Measurements from ENCODE around the gene RFX1.
"Not testable (repeated sequence)": the region's sequence is repeated elsewhere in the genome, so short reads cannot be mapped to it uniquely, and the experiment has no call there.

The RFX1 gene

DNA sequence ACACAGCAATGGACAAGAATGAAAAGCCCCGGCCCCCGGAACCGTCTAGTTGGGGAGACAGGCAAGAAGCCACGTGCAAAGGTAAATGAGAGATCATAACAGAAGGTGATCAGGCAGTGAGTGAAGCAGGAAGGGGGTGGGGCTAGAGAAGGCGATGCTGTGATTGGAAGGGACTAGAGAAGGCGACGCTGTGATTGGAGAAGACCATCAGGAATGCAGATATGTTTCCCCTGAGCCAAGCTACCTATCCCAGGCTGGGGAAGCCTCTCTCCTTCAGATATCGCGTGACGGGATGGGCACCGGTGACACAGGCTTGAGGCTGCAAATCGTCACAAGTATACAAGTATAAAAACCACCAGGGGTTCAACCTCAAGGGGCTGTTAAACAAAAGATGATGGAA is 32.0 kb downstream of the RFX1 start:
- H3K36me3 ChIP-seq (ENCODE audit: insufficient read depth, insufficient read length, low read length): peaks cover 49% of the 10 kb centered on the region
- DNase-seq (ENCODE audit: low read depth, low spot score): no peak
- peaks cover 18% of the 10 kb centered on the region for H3K4me1 ChIP-seq (ENCODE audit: insufficient read depth, insufficient read length)
- TF ChIP-seq YY1 (IDR thresholded peaks at IDR 0.05; ENCODE audit: insufficient read depth, insufficient read length) (no peak), SUZ12 (IDR thresholded peaks at IDR 0.05; ENCODE audit: extremely low read depth, insufficient read depth, insufficient read length) (no peak), ZNF274 (IDR thresholded peaks at IDR 0.05; ENCODE audit: low read depth, low read length) (no peak)
- H3K9me3 ChIP-seq (ENCODE audit: insufficient read depth, low read length): no peaks in the 10 kb centered on the region
- no peak overlapping the region for H3K9ac ChIP-seq (ENCODE audit: insufficient read length, low read depth)
- H3K27me3 ChIP-seq (ENCODE audit: insufficient read depth, insufficient read length): no peaks in the 10 kb centered on the region
- no peak overlapping the region for H3K4me3 ChIP-seq (ENCODE audit: insufficient read length, low read depth)

DNA sequence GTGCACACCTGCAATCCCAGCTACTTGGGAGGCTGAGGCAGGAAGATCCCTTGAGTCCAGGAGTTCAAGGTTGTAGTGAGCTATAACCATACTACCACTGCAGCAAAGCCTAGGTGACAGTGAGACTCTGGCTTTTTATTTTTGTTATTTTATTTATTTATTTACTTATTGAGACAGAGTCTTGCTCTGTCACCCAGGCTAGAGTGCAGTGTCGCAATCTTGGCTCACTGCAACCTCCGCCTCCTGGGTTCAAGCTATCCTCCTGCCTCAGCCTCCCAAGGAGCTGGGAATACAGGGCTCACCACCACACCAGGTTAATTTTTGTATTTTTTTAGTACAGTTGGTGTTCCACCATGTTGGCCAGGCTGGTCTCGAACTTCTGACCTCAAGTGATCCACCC is 32.6 kb downstream of the RFX1 start:
- DNase-seq (ENCODE audit: low read depth, low spot score); H3K4me3 ChIP-seq (ENCODE audit: insufficient read length, low read depth); H3K9me3 ChIP-seq (ENCODE audit: insufficient read depth, low read length); H3K27me3 ChIP-seq (ENCODE audit: insufficient read depth, insufficient read length); H3K9ac ChIP-seq (ENCODE audit: insufficient read length, low read depth): not testable (repeated sequence)
- H3K4me1 ChIP-seq (ENCODE audit: insufficient read depth, insufficient read length): peaks cover 18% of the 10 kb centered on the region
- peaks cover 55% of the 10 kb centered on the region for H3K36me3 ChIP-seq (ENCODE audit: insufficient read depth, insufficient read length, low read length)

DNA sequence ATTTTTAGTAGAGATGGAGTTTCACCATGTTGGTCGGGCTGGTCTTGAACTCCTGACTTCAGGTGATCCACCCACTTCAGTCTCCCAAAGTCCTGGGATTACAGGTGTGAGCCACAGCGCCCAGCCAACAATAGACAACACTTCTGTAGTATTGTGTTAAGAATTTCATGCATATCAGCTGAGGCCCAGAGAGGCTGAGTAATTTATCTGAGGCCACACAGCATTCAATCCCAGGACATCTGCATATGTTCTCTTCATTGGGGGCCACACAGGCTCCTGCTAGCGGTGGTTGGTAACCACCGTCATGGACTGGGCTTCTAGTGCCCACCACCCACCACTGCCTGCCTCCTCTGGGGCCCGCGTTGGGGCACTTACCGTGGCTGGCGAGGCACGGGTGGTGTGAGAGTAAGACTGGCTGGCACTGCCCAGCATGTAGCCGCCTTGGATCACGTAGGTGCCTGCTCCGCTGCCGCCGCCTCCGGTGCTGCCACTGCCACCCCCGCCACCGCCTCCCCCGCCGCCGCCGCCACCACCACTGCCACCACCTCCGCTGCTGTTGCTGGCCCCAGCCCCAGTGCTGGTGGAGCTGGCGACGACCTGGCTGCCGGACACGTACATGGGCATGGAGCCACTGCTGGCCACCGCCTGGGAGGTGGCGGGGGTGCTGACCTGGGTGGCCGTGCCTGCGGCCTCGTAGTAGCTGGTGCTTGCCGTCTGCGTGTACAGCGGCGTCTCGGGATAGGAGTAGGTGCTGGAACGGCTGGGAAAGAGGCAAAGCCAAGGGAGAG is 33.6 kb downstream of the RFX1 start:
- Histone ChIP-seq H3K4me1 (ENCODE audit: insufficient read depth, insufficient read length) (peaks cover 11% of the 10 kb centered on the region), H3K9me3 (ENCODE audit: insufficient read depth, low read length) (no peaks in the 10 kb centered on the region), H3K4me3 (ENCODE audit: insufficient read length, low read depth) (no peak overlapping the region), H3K36me3 (ENCODE audit: insufficient read depth, insufficient read length, low read length) (peaks cover 60% of the 10 kb centered on the region), H3K27me3 (ENCODE audit: insufficient read depth, insufficient read length) (no peaks in the 10 kb centered on the region), H3K9ac (ENCODE audit: insufficient read length, low read depth) (no peak overlapping the region)
- TF ChIP-seq YY1 (IDR thresholded peaks at IDR 0.05; ENCODE audit: insufficient read depth, insufficient read length) (no peak), SUZ12 (IDR thresholded peaks at IDR 0.05; ENCODE audit: extremely low read depth, insufficient read depth, insufficient read length) (no peak), ZNF274 (IDR thresholded peaks at IDR 0.05; ENCODE audit: low read depth, low read length) (no peak)
- no peak for DNase-seq (ENCODE audit: low read depth, low spot score)

DNA sequence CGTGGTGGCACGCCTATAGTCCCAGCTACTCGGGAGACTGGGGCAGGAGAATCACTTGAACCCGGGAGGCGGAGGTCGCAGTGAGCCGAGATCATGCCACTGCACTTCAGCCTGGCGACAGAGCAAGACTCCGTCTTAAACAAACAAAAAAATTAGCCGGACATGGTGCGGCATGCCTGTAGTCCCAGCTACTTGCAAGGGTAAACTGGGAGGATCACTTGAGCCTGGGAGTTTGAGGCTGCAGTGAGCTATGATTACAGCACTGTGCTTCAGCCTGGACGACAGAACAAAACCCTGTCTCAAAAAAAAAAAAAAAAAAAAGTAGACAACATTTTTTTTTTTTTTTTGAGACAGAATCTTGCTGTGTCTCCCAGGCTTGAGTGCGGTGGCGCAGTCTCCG is 34.3 kb downstream of the RFX1 start:
- not testable (repeated sequence) for H3K4me3 ChIP-seq (ENCODE audit: insufficient read length, low read depth); DNase-seq (ENCODE audit: low read depth, low spot score); H3K27me3 ChIP-seq (ENCODE audit: insufficient read depth, insufficient read length); H3K9ac ChIP-seq (ENCODE audit: insufficient read length, low read depth); H3K9me3 ChIP-seq (ENCODE audit: insufficient read depth, low read length)
- peaks cover 11% of the 10 kb centered on the region for H3K4me1 ChIP-seq (ENCODE audit: insufficient read depth, insufficient read length)
- peaks cover 65% of the 10 kb centered on the region for H3K36me3 ChIP-seq (ENCODE audit: insufficient read depth, insufficient read length, low read length)

DNA sequence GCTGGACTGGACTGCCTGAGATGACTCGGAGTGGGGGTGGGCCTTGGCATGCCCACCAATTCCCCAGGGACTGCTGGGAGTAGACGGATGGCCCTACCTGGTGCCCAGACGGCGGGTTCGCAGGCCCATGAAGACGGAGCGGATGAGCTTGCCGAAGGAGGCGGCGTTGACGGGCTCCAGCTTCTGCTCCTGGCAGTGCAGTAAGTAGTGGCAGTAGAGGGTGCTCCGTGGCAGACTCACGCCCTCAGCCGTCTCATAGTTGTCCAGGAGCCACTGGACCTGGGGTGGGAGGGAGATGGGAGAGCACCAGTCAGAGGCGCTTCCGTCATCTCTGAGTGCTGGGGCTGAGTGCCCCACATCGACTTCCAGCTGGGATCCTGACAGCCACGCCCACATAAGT is 36.2 kb downstream of the RFX1 start:
- DNase-seq (ENCODE audit: low read depth, low spot score): no peak
- no peak overlapping the region for H3K4me3 ChIP-seq (ENCODE audit: insufficient read length, low read depth)
- peaks cover 70% of the 10 kb centered on the region for H3K36me3 ChIP-seq (ENCODE audit: insufficient read depth, insufficient read length, low read length)
- no peaks in the 10 kb centered on the region for H3K9me3 ChIP-seq (ENCODE audit: insufficient read depth, low read length)
- TF ChIP-seq ZNF274 (IDR thresholded peaks at IDR 0.05; ENCODE audit: low read depth, low read length): no peak
- TF ChIP-seq YY1 (IDR thresholded peaks at IDR 0.05; ENCODE audit: insufficient read depth, insufficient read length): no peak
- TF ChIP-seq SUZ12 (IDR thresholded peaks at IDR 0.05; ENCODE audit: extremely low read depth, insufficient read depth, insufficient read length): no peak
- no peaks in the 10 kb centered on the region for H3K27me3 ChIP-seq (ENCODE audit: insufficient read depth, insufficient read length)
- H3K9ac ChIP-seq (ENCODE audit: insufficient read length, low read depth): peak overlapping the region; percentile 32
- peaks cover 14% of the 10 kb centered on the region for H3K4me1 ChIP-seq (ENCODE audit: insufficient read depth, insufficient read length)

DNA sequence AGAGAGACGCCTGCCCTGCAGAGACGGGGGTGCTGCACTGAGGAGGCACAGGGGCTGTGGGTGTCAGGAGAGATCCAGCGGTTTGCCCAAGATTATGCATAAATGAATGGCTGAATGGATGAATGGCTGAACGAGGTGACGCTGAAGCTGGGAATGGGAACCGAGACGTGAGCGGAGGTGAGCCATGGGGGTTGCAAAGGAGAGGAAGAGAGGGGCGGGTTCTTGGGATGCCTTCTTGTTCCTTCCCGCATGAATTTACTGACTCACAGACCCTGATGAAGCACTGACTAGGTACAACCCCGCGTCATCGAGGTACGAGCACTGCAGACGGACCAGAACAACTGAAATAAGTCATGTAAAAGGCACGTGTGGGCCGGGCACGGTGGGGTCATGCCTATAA is 37.1 kb downstream of the RFX1 start:
- no peak for TF ChIP-seq YY1 (IDR thresholded peaks at IDR 0.05; ENCODE audit: insufficient read depth, insufficient read length)
- Histone ChIP-seq H3K36me3 (ENCODE audit: insufficient read depth, insufficient read length, low read length) (peaks cover 69% of the 10 kb centered on the region), H3K4me3 (ENCODE audit: insufficient read length, low read depth) (no peak overlapping the region), H3K27me3 (ENCODE audit: insufficient read depth, insufficient read length) (no peaks in the 10 kb centered on the region), H3K9me3 (ENCODE audit: insufficient read depth, low read length) (no peaks in the 10 kb centered on the region), H3K4me1 (ENCODE audit: insufficient read depth, insufficient read length) (peaks cover 8% of the 10 kb centered on the region), H3K9ac (ENCODE audit: insufficient read length, low read depth) (peak overlapping the region; percentile 5)
- DNase-seq (ENCODE audit: low read depth, low spot score): no peak

DNA sequence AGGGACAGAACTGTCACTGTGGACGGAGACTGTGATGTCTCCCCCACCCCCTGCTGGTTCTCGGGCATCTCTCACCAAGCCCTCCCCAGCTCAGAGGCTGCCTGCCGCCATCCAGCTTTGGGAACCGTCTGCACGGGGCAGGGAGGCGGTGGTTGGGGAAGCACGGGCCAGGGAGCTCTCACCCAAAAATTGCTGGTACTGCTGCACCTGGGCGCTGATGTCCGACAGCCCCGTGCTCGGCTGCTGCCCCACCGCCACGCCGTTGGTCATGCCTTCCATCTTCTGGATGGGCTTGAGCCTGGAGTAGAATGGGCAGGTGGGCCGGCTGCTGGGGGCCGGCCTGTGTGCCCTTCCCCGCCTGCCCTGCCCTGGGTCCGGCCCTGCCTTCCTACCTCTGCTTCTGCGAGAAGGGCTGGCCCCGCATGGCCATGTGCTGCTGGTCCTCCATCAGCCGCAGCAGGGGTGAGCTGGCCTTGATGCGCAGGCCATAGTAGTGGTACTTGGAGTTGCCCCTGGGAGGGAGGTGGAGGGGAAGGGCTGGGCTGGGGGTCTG is 37.7 kb downstream of the RFX1 start:
- no peak for DNase-seq (ENCODE audit: low read depth, low spot score)
- no peak overlapping the region for H3K4me3 ChIP-seq (ENCODE audit: insufficient read length, low read depth)
- no peaks in the 10 kb centered on the region for H3K27me3 ChIP-seq (ENCODE audit: insufficient read depth, insufficient read length)
- TF ChIP-seq YY1 (IDR thresholded peaks at IDR 0.05; ENCODE audit: insufficient read depth, insufficient read length): no peak
- no peak for TF ChIP-seq SUZ12 (IDR thresholded peaks at IDR 0.05; ENCODE audit: extremely low read depth, insufficient read depth, insufficient read length)
- no peak for TF ChIP-seq ZNF274 (IDR thresholded peaks at IDR 0.05; ENCODE audit: low read depth, low read length)
- no peak overlapping the region for H3K9ac ChIP-seq (ENCODE audit: insufficient read length, low read depth)
- peaks cover 69% of the 10 kb centered on the region for H3K36me3 ChIP-seq (ENCODE audit: insufficient read depth, insufficient read length, low read length)
- peaks cover 7% of the 10 kb centered on the region for H3K4me1 ChIP-seq (ENCODE audit: insufficient read depth, insufficient read length)
- H3K9me3 ChIP-seq (ENCODE audit: insufficient read depth, low read length): no peaks in the 10 kb centered on the region

DNA sequence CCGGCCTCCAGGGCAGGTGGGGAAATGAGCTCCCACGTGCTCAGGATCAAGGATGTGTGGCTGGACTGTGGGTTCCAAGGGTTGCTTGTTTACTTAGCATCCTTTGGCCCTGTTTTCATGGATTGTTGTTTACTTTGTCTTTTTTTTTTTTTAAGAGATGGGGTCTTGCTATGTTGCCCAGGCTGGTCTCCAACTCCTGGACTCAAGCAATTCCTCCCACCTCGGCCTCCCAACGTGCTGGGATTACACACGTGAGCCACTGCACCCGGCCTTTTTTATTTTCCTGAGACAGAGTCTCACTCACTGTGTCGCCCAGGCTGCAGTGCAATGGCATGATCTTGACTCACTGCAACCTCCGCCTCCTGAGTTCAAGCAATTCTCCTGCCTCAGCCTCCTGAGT is 38.9 kb downstream of the RFX1 start:
- H3K27me3 ChIP-seq (ENCODE audit: insufficient read depth, insufficient read length); H3K9me3 ChIP-seq (ENCODE audit: insufficient read depth, low read length); H3K9ac ChIP-seq (ENCODE audit: insufficient read length, low read depth); DNase-seq (ENCODE audit: low read depth, low spot score); H3K4me3 ChIP-seq (ENCODE audit: insufficient read length, low read depth): not testable (repeated sequence)
- peaks cover 12% of the 10 kb centered on the region for H3K4me1 ChIP-seq (ENCODE audit: insufficient read depth, insufficient read length)
- peaks cover 66% of the 10 kb centered on the region for H3K36me3 ChIP-seq (ENCODE audit: insufficient read depth, insufficient read length, low read length)
